ENCODE measurements around the gene POLR3G.

POLR3G gene

DNA sequence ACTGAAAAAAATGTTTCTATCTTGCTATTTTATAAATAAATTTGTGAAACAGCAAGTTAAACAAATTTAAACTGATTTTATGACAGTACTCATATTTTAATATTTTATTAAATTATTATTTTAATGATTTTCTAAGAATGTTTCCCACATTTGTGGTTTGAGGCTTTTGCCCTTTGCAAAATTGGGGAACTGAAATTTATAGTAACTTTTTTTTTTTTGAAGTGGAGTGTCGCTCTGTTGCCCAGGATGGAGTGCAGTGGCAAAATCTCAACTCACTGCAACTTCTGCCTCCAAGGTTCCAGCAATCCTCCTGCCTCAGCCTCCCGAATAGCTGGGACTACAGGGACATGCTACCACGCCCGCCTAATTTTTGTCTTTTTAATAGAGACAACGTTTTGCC is 76.7 kb downstream of the POLR3G start:
- no peak for DNase-seq (ENCODE audit: low read depth)

GRCh38 chr5:90553711-90554110 is 79.0 kb downstream of the POLR3G start:
- no peak for DNase-seq (ENCODE audit: low read depth)

GRCh38 chr5:90554358-90555006 is 79.8 kb downstream of the POLR3G start:
- no peak for DNase-seq (ENCODE audit: low read depth)

- no peak for DNase-seq (ENCODE audit: low read depth)
Observed at GRCh38 chr5:90555666-90556065, 81.0 kb downstream of the POLR3G start.

DNA sequence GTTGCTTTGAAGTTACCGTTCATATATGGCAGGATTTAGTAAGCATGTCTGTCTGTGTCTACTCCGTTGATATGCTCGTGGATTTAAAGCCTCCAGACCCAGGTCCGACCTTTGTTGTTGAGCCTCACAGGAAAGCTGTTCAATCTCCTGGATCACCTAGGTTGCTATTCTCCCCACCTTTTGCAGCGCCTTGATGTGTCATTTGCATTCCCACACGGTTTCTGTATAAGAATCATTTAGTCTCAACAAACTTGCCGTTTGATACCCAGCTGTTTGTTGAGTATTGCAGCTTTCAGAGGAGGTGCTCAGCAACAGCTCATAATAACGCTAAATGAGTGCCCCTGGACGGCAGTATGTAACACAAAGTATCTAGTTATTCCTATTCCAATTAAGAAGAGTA is 82.7 kb downstream of the POLR3G start:
- no peak for DNase-seq (ENCODE audit: low read depth)

DNA sequence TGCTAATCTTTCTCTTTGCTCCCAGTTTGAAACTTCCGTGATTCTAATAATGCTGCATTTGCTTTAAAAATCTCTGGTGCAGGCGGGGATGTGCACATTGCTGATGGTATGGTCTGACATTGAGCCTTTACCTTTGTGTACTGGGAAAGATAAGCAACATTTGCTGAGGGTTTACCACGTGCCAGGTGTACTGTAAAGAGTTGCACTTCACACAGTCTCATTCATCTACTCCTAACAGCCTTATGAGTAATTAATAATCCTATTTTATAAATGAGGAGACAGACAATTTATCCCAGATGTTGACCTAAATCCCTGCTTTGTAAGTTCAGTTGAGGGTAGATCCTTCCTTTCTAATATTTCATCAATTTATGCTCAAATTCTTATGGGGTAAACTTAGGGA is 83.2 kb downstream of the POLR3G start:
- no peak for DNase-seq (ENCODE audit: low read depth)

GRCh38 chr5:90558344-90559192 is 83.9 kb downstream of the POLR3G start, which contains the start of gene ADGRV1:
TSS of gene ADGRV1 (plus strand) at chr5:90558797. CDS start at chr5:90558896, 99 bp downstream.
- DNase-seq (ENCODE audit: low read depth): no peak

DNA sequence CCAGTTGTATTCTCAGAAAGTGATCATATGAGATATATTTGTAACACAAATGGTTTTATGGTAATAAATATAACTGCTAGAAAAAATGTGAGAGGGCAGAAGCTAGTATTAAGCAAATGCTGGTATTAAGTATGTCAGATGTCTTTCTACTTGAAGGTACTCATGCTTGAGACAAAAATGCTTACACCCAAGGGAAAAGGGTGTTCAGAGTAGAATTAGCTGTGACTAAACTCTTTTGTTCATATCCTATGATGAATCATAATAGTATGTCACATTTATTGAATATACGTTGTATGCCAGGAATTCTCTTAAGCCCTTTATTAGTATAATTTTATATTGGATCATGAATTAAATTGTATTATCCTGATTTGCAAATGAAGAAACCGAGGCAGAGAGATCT is 86.1 kb downstream of the POLR3G start:
- no peak for DNase-seq (ENCODE audit: low read depth)

DNA sequence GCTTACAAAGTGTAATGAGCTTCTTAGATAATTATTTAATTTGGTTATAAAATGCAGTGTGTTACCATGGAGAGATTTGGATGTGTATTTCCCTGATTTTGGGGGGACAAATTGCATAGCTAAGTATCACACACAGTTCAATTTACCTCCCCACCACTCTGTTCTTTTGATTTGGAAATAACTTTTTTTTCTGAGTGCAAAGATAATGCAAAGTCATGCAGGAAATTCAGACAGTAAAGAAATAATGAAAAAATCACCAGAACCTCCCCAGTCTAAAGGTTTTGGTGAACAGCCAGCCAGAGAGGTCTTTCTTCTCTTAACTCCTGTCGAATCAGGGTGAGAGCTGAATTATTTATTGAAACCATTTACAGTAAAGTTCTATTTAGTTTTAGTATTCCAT is 87.1 kb downstream of the POLR3G start:
- no peak for DNase-seq (ENCODE audit: low read depth)

GRCh38 chr5:90562341-90562740 is 87.7 kb downstream of the POLR3G start:
- DNase-seq (ENCODE audit: low read depth): no peak

DNA sequence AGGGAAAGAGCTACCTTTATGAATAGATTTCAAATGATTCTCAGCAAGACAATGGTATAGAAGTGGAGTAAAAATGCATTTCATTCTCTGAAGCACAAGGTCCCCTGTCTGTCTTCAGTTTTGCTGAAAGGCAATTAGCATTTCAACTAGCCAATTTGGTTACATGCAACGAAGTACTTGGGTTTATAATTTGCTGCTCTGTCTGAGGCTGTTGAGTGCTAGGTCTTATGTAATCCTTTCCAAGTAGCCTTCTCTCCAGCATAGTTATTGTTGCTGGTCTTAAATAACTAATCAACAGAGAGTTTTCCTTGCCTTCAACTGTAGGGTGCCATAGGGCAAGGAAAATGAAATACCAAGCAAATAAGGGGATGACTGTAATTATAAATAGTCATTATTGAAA is 88.4 kb downstream of the POLR3G start:
- no peak for DNase-seq (ENCODE audit: low read depth)
